ENCODE measurements around the gene TRIM40. TPM values are rescaled to one million over a fixed set of nuclear protein-coding genes. Genes with fewer than 3 reads are reported as not detected.

Gene TRIM40
- total and polyA plus RNA-seq, 2 of the 13 experiments (the other 11 are each of a cell fraction or from before 2014, with no cell fraction given) = 0.58 TPM; not detected in 1

- TF ChIP-seq ZXDC (CRISPR knock-in tag; IDR thresholded peaks at IDR 0.05) (no peak), YEATS4 (CRISPR knock-in tag; IDR thresholded peaks at IDR 0.05; ENCODE audit: borderline replicate concordance) (peak; percentile 56; the same call in 1 of the 2 replicates), CERS6 (CRISPR knock-in tag; IDR thresholded peaks at IDR 0.05) (no peak), KLF15 (CRISPR knock-in tag; IDR thresholded peaks at IDR 0.05; ENCODE audit: borderline replicate concordance) (no peak), JUN (CRISPR knock-in tag; IDR thresholded peaks at IDR 0.05) (no peak), SYNCRIP (IDR thresholded peaks at IDR 0.05; ENCODE audit: insufficient read depth, low read depth, low read length) (no peak), ATRX (CRISPR knock-in tag; IDR thresholded peaks at IDR 0.05; ENCODE audit: borderline replicate concordance) (no peak), NRL (CRISPR knock-in tag; IDR thresholded peaks at IDR 0.05; ENCODE audit: borderline replicate concordance) (no peak), KLF11 (CRISPR knock-in tag; IDR thresholded peaks at IDR 0.05) (peak; percentile 75; the same call in 1 of the 2 replicates), ZNF432 (CRISPR knock-in tag; IDR thresholded peaks at IDR 0.05; ENCODE audit: borderline replicate concordance) (no peak), ZNF547 (CRISPR knock-in tag; IDR thresholded peaks at IDR 0.05) (no peak), ZNF597 (CRISPR knock-in tag; IDR thresholded peaks at IDR 0.05) (no peak), ZNF777 (CRISPR knock-in tag; IDR thresholded peaks at IDR 0.05) (no peak; the same call in 1 of the 2 replicates), ZNF737 (CRISPR knock-in tag; IDR thresholded peaks at IDR 0.05; ENCODE audit: borderline replicate concordance) (no peak), HHEX (CRISPR knock-in tag; IDR thresholded peaks at IDR 0.05) (no peak), ZNF33B (CRISPR knock-in tag; IDR thresholded peaks at IDR 0.05) (no peak)
- TF ChIP-seq, protein P1, sequence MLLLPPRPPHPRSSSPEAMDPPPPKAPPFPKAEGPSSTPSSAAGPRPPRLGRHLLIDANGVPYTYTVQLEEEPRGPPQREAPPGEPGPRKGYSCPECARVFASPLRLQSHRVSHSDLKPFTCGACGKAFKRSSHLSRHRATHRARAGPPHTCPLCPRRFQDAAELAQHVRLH (CRISPR knock-in tag; IDR thresholded peaks at IDR 0.05; ENCODE audit: borderline replicate concordance, low read depth) = peak; percentile 91; the same call in 1 of the 2 replicates
- TF ChIP-seq, protein P2, sequence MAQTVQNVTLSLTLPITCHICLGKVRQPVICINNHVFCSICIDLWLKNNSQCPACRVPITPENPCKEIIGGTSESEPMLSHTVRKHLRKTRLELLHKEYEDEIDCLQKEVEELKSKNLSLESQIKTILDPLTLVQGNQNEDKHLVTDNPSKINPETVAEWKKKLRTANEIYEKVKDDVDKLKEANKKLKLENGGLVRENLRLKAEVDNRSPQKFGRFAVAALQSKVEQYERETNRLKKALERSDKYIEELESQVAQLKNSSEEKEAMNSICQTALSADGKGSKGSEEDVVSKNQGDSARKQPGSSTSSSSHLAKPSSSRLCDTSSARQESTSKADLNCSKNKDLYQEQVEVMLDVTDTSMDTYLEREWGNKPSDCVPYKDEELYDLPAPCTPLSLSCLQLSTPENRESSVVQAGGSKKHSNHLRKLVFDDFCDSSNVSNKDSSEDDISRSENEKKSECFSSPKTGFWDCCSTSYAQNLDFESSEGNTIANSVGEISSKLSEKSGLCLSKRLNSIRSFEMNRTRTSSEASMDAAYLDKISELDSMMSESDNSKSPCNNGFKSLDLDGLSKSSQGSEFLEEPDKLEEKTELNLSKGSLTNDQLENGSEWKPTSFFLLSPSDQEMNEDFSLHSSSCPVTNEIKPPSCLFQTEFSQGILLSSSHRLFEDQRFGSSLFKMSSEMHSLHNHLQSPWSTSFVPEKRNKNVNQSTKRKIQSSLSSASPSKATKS (CRISPR knock-in tag; IDR thresholded peaks at IDR 0.05) = no peak
- TF ChIP-seq, protein P3, sequence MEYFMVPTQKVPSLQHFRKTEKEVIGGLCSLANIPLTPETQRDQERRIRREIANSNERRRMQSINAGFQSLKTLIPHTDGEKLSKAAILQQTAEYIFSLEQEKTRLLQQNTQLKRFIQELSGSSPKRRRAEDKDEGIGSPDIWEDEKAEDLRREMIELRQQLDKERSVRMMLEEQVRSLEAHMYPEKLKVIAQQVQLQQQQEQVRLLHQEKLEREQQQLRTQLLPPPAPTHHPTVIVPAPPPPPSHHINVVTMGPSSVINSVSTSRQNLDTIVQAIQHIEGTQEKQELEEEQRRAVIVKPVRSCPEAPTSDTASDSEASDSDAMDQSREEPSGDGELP (IDR thresholded peaks at IDR 0.05; ENCODE audit: borderline replicate concordance, low read depth) = peak; percentile 91
These were observed 32.7 kb upstream of the TRIM40 start (continued) for GRCh38 chr6:30102970-30103871.

Measured in HepG2 (cell line).